Measurements from ENCODE around the gene SEC24B.
A peak's percentile ranks its signal among the peaks of the same experiment; 100 is the strongest.
"Not testable (repeated sequence)": the region's sequence is repeated elsewhere in the genome, so short reads cannot be mapped to it uniquely, and the experiment has no call there.

The SEC24B gene

DNA sequence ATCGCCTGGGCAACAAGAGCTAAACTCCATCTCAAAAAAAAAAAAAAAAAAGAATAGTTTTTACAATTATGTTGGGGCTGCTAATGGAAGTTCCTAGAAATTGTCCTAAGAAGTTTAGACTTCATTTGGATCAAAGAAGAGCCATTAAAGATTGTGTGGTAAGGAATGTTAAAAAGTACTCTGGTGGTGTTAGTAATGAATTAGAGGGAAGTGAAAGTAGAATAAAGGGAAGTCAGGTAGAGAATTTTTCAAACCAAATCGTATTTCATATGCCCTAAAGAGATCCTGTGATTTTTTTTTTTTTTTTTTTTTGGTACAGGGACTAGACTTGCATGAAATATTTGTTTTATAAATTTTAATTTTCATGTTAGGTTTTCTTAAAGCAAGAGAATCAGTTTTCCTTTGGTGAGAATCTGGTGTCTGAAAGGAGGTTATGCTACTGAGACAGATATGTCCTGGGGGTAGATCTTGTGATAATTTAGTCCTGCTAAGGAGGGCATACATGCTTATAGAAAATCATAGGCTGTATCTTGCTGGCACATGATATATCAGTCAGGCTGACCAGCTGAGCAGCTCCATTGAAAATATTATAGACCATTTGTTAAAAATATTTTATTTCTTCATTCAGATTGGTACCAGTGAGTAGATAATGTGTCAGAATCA lies 10.7 kb downstream of the SEC24B start:
- no peak overlapping the region for H3K4me3 Mint-ChIP-seq
- DNase-seq, result no peak
- H3K36me3 Mint-ChIP-seq (ENCODE audit: low read depth), result peaks cover 61% of the 10 kb centered on the region
- H3K9me3 Mint-ChIP-seq, result peaks cover 29% of the 10 kb centered on the region
- H3K27me3 Mint-ChIP-seq (ENCODE audit: low read depth, poor library complexity), result no peaks in the 10 kb centered on the region
- TF ChIP-seq, protein P1, sequence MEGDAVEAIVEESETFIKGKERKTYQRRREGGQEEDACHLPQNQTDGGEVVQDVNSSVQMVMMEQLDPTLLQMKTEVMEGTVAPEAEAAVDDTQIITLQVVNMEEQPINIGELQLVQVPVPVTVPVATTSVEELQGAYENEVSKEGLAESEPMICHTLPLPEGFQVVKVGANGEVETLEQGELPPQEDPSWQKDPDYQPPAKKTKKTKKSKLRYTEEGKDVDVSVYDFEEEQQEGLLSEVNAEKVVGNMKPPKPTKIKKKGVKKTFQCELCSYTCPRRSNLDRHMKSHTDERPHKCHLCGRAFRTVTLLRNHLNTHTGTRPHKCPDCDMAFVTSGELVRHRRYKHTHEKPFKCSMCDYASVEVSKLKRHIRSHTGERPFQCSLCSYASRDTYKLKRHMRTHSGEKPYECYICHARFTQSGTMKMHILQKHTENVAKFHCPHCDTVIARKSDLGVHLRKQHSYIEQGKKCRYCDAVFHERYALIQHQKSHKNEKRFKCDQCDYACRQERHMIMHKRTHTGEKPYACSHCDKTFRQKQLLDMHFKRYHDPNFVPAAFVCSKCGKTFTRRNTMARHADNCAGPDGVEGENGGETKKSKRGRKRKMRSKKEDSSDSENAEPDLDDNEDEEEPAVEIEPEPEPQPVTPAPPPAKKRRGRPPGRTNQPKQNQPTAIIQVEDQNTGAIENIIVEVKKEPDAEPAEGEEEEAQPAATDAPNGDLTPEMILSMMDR (IDR thresholded peaks at IDR 0.05), result no peak
- H3K27ac Mint-ChIP-seq, result no peak overlapping the region
- peaks cover 11% of the 10 kb centered on the region for H3K4me1 Mint-ChIP-seq

DNA sequence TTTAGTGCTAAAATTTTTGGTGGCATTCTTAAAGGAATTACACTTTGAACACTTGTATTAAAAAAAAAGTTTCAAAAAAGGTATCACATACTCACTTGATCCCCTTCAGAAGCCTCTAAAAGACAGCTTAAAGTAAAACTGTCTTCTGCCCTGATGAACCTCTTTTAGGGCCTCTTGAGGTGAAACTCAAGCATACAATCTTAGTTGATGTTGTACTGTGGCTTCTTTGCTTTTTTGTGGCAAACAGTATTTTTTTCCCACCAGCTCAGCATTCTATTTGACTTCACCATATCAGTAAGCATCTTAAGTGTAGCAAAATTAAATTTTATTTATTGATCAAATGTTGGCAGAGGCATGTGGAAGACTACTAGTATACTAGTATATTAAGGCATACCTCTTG lies 13.7 kb downstream of the SEC24B start:
- DNase-seq, result no peak
- H3K36me3 Mint-ChIP-seq (ENCODE audit: low read depth), result peaks cover 91% of the 10 kb centered on the region
- H3K4me1 Mint-ChIP-seq, result no peaks in the 10 kb centered on the region
- H3K9me3 Mint-ChIP-seq, result peaks cover 35% of the 10 kb centered on the region
- no peak overlapping the region for H3K27ac Mint-ChIP-seq
- H3K27me3 Mint-ChIP-seq (ENCODE audit: low read depth, poor library complexity), result no peaks in the 10 kb centered on the region
- TF ChIP-seq, protein P1 (IDR thresholded peaks at IDR 0.05), result no peak
- H3K4me3 Mint-ChIP-seq, result no peak overlapping the region

- H3K36me3 Mint-ChIP-seq (ENCODE audit: low read depth), result peaks cover 100% of the 10 kb centered on the region
- no peaks in the 10 kb centered on the region for H3K27me3 Mint-ChIP-seq (ENCODE audit: low read depth, poor library complexity)
- H3K9me3 Mint-ChIP-seq, result peaks cover 43% of the 10 kb centered on the region
- no peak overlapping the region for H3K27ac Mint-ChIP-seq
- H3K4me1 Mint-ChIP-seq, result no peaks in the 10 kb centered on the region
- TF ChIP-seq, protein P1 (IDR thresholded peaks at IDR 0.05), result no peak
- DNase-seq, result no peak
- H3K4me3 Mint-ChIP-seq, result no peak overlapping the region
Observed at GRCh38 chr4:109451544-109452273, 18.1 kb downstream of the SEC24B start.

GRCh38 chr4:109453110-109453509 lies 19.5 kb downstream of the SEC24B start:
- H3K4me1 Mint-ChIP-seq; H3K27me3 Mint-ChIP-seq (ENCODE audit: low read depth, poor library complexity); DNase-seq; H3K27ac Mint-ChIP-seq; H3K4me3 Mint-ChIP-seq: not testable (repeated sequence)
- H3K36me3 Mint-ChIP-seq (ENCODE audit: low read depth), result peaks cover 100% of the 10 kb centered on the region
- H3K9me3 Mint-ChIP-seq, result peaks cover 50% of the 10 kb centered on the region

DNA sequence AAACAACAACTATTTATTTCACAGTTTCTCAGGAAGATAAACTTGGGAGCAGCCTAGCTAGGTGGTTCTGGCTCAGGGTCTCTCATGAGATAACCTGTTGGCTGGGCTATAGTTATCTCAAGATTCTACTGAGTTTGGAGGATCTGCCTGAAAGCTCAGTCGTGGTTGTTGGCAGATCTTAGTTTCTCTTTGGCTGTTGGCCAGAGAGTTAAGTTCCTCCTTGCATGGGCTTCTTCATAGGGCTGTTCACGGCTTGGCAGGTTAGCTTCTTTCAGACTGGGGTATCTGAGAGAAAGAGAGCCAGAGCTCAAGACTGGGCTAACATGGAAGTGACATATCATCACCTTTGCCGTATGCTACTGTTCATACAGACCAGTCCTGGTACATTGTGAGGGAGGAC lies 28.7 kb downstream of the SEC24B start:
- TF ChIP-seq, protein P1 (IDR thresholded peaks at IDR 0.05), result no peak
- H3K4me1 Mint-ChIP-seq, result no peaks in the 10 kb centered on the region
- no peak for DNase-seq
- no peaks in the 10 kb centered on the region for H3K27me3 Mint-ChIP-seq (ENCODE audit: low read depth, poor library complexity)
- H3K9me3 Mint-ChIP-seq, result peaks cover 5% of the 10 kb centered on the region
- no peak overlapping the region for H3K4me3 Mint-ChIP-seq
- H3K36me3 Mint-ChIP-seq (ENCODE audit: low read depth), result peaks cover 54% of the 10 kb centered on the region
- H3K27ac Mint-ChIP-seq, result peak overlapping the region; percentile 54

GRCh38 chr4:109462802-109463201 lies 29.2 kb downstream of the SEC24B start:
- no peak overlapping the region for H3K27ac Mint-ChIP-seq
- H3K9me3 Mint-ChIP-seq, result no peaks in the 10 kb centered on the region
- H3K36me3 Mint-ChIP-seq (ENCODE audit: low read depth), result peaks cover 54% of the 10 kb centered on the region
- DNase-seq, result no peak
- no peaks in the 10 kb centered on the region for H3K27me3 Mint-ChIP-seq (ENCODE audit: low read depth, poor library complexity)
- H3K4me1 Mint-ChIP-seq, result no peaks in the 10 kb centered on the region
- H3K4me3 Mint-ChIP-seq, result no peak overlapping the region
- TF ChIP-seq, protein P1 (IDR thresholded peaks at IDR 0.05), result no peak
